GM15510 (cell line): Measurements from ENCODE around the gene RBM43.

Experiments used
- POLR2A ChIP-seq: IDR thresholded peaks from 3 replicates; pipeline ENCODE4 v1.6.1; 2011; ENCODE audit warnings: borderline replicate concordance; ENCODE audit not compliant: insufficient read length; ENCODE audit errors: extremely low read depth

The RBM43 gene

GRCh38 chr2:151271824-151272223, 10.2 kb upstream of the RBM43 start:
- no peak for TF ChIP-seq POLR2A

- TF ChIP-seq POLR2A: no peak
Observed at GRCh38 chr2:151269798-151270568, 8.3 kb upstream of the RBM43 start.

GRCh38 chr2:151268085-151268484, 6.4 kb upstream of the RBM43 start:
- TF ChIP-seq POLR2A: no peak

- no peak for TF ChIP-seq POLR2A
Observed at GRCh38 chr2:151267537-151267936, 5.9 kb upstream of the RBM43 start.

- no peak for TF ChIP-seq POLR2A
Observed at GRCh38 chr2:151265991-151266390, 4.3 kb upstream of the RBM43 start.

- no peak for TF ChIP-seq POLR2A
Observed at GRCh38 chr2:151264157-151264825, 2.6 kb upstream of the RBM43 start.

- TF ChIP-seq POLR2A: no peak
Observed at GRCh38 chr2:151262629-151263028, 966 bp upstream of the RBM43 start.

- no peak for TF ChIP-seq POLR2A
Observed at GRCh38 chr2:151261977-151262291, 271 bp upstream of the RBM43 start.

GRCh38 chr2:151260573-151261230, 961 bp downstream of the RBM43 start:
- no peak for TF ChIP-seq POLR2A

GRCh38 chr2:151258121-151258520, 3.5 kb downstream of the RBM43 start:
- no peak for TF ChIP-seq POLR2A

GRCh38 chr2:151252646-151253045, 9.0 kb downstream of the RBM43 start:
- no peak for TF ChIP-seq POLR2A

- no peak for TF ChIP-seq POLR2A
Observed at GRCh38 chr2:151251012-151251411, 10.7 kb downstream of the RBM43 start.

- no peak for TF ChIP-seq POLR2A
Observed at GRCh38 chr2:151247432-151247831, 14.2 kb downstream of the RBM43 start.

- TF ChIP-seq POLR2A: no peak
Observed at GRCh38 chr2:151246152-151246551, 15.5 kb downstream of the RBM43 start.

GRCh38 chr2:151243468-151243867, 18.2 kb downstream of the RBM43 start:
- no peak for TF ChIP-seq POLR2A

- no peak for TF ChIP-seq POLR2A
Observed at GRCh38 chr2:151241224-151241623, 20.4 kb downstream of the RBM43 start.
